ENCODE results near the gene MPND. TPM values are rescaled to one million over a fixed set of nuclear protein-coding genes. Genes with fewer than 3 reads are reported as not detected.
"Not testable (repeated sequence)": the region's sequence is repeated elsewhere in the genome, so short reads cannot be mapped to it uniquely, and the experiment has no call there.

Gene MPND
- total RNA-seq, 6 experiments from 2014 or later: 11.7 to 15.0 (median 12.1) TPM

DNA sequence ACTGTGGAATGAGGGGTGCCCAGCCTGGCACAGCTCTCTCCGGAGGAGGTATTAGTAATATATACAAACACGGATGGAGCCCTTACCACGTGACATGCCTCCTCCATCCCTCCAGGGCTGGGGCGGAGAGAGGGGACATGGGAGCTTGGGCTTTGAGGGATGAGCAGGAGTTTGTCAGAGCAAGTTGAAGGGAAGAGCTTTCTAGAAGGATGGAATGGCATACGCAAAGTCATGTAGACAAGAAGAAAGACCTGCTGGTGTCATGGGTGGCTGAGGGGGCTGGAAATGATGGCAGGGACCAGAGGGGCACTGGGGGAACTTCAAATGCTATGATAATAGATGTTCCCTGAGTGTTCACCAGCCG lies 2.6 kb downstream of the MPND start:
- peaks cover 8% of the 10 kb centered on the region for H3K4me1 Mint-ChIP-seq (ENCODE audit: low read depth)
- no peak overlapping the region for H3K4me3 Mint-ChIP-seq
- H3K9me3 Mint-ChIP-seq: no peaks in the 10 kb centered on the region
- no peak for TF ChIP-seq CTCF (IDR thresholded peaks at IDR 0.05)
- peaks cover 2% of the 10 kb centered on the region for H3K27me3 Mint-ChIP-seq (ENCODE audit: insufficient read depth)
- H3K36me3 Mint-ChIP-seq (ENCODE audit: low read depth): no peaks in the 10 kb centered on the region
- DNase-seq: no peak
- no peak overlapping the region for H3K27ac Mint-ChIP-seq

- TF ChIP-seq CTCF (IDR thresholded peaks at IDR 0.05): no peak
- Mint-ChIP-seq H3K27me3 (ENCODE audit: insufficient read depth) (peaks cover 2% of the 10 kb centered on the region), H3K4me3 (no peak overlapping the region), H3K4me1 (ENCODE audit: low read depth) (peaks cover under 1% of the 10 kb centered on the region; the same call in 1 of the 2 replicates), H3K36me3 (ENCODE audit: low read depth) (no peaks in the 10 kb centered on the region), H3K27ac (no peak overlapping the region), H3K9me3 (no peaks in the 10 kb centered on the region)
- no peak for DNase-seq
Observed at GRCh38 chr19:4347521-4347920, 4.2 kb downstream of the MPND start.

GRCh38 chr19:4349225-4349624 lies 5.9 kb downstream of the MPND start:
- DNase-seq; H3K27me3 Mint-ChIP-seq (ENCODE audit: insufficient read depth); H3K9me3 Mint-ChIP-seq; H3K4me1 Mint-ChIP-seq (ENCODE audit: low read depth); H3K36me3 Mint-ChIP-seq (ENCODE audit: low read depth); H3K27ac Mint-ChIP-seq; H3K4me3 Mint-ChIP-seq: not testable (repeated sequence)

DNA sequence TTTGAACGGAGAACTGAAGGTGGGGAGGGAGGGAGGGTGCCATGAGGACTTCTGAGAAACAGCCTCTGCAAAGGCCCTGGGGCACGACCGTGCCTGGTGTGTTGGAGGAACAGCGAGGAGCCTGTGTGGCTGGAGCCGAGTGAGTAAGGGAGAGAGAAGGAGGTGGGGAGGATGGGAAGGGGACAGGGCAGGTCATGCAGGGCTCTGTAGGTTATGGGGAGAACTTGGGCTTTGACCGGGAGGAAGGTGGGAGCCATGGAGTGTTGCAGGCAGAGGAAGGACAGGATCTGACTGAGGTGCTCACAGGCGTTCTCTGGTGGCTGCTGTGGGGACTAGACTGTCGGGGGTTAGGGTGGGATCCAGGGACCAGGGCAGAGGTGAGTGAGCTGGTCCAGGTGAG lies 6.7 kb downstream of the MPND start:
- Mint-ChIP-seq H3K9me3 (no peaks in the 10 kb centered on the region), H3K36me3 (ENCODE audit: low read depth) (no peaks in the 10 kb centered on the region), H3K4me1 (ENCODE audit: low read depth) (no peaks in the 10 kb centered on the region), H3K27me3 (ENCODE audit: insufficient read depth) (no peaks in the 10 kb centered on the region; the same call in 1 of the 2 replicates), H3K4me3 (no peak overlapping the region), H3K27ac (no peak overlapping the region)
- no peak for TF ChIP-seq CTCF (IDR thresholded peaks at IDR 0.05)
- DNase-seq: no peak

- Mint-ChIP-seq H3K27me3 (ENCODE audit: insufficient read depth) (no peaks in the 10 kb centered on the region; the same call in 1 of the 2 replicates), H3K36me3 (ENCODE audit: low read depth) (no peaks in the 10 kb centered on the region), H3K4me3 (no peak overlapping the region), H3K27ac (no peak overlapping the region), H3K4me1 (ENCODE audit: low read depth) (no peaks in the 10 kb centered on the region), H3K9me3 (no peaks in the 10 kb centered on the region)
- no peak for DNase-seq
- no peak for TF ChIP-seq CTCF (IDR thresholded peaks at IDR 0.05)
Observed at GRCh38 chr19:4350726-4351125, 7.4 kb downstream of the MPND start.

GRCh38 chr19:4352701-4353121 lies 9.3 kb downstream of the MPND start:
- H3K36me3 Mint-ChIP-seq (ENCODE audit: low read depth): no peaks in the 10 kb centered on the region
- peak; percentile 56 for DNase-seq
- peak overlapping the region; percentile 31; the same call in 1 of the 2 replicates for H3K27ac Mint-ChIP-seq
- H3K4me1 Mint-ChIP-seq (ENCODE audit: low read depth): no peaks in the 10 kb centered on the region
- H3K27me3 Mint-ChIP-seq (ENCODE audit: insufficient read depth): peaks cover 3% of the 10 kb centered on the region
- H3K9me3 Mint-ChIP-seq: no peaks in the 10 kb centered on the region
- no peak overlapping the region; the same call in 1 of the 2 replicates for H3K4me3 Mint-ChIP-seq
- TF ChIP-seq CTCF (IDR thresholded peaks at IDR 0.05): peak; percentile 96
